Keratinocyte (primary cell): Measurements from ENCODE around the gene CC2D2B.

Source experiments
- CTCF ChIP-seq, 3 experiments: IDR thresholded peaks in 1 of 3; conservative IDR thresholded peaks in 1 of 3; optimal IDR thresholded peaks in 1 of 3; 2 replicates in 2 of 3; 3 replicates in 1 of 3; pipeline versions ENCODE3 to v1.5.1; 2011; ENCODE audit warnings: low read length in 3 of 3, mild to moderate bottlenecking in 3 of 3, moderate library complexity in 2 of 3, control low read depth in 1 of 3, inconsistent platforms in 1 of 3; ENCODE audit not compliant: insufficient read depth in 2 of 3; ENCODE audit errors: extremely low read depth in 1 of 3
- EZH2 ChIP-seq: IDR thresholded peaks from one replicate; pipeline ENCODE4 v1.6.1; 2012; ENCODE audit warnings: inconsistent platforms, mild to moderate bottlenecking, low read length, moderate library complexity

DNA sequence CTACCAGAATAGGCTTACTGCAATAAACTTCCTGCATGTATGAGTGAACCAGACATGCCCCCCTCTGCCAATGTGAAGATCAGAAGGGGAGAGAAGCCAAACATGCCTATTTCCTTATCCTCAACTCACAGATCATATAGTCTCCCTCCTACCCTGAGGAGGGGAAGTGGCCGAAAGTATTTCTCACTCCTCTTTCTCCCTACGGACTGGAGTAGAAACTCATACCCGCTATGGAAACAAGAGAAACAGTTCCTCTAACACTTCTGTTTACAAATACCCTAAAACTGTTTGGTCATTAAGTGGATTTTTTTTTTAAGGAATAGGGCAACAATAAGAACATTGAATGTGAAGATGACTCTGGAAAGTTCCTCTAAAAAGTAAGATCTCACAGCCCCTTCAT, 167.0 kb downstream of the CC2D2B start:
- no peak for TF ChIP-seq EZH2
- TF ChIP-seq CTCF (optimal IDR thresholded peaks at IDR 0.05 in 1 of 3, IDR thresholded peaks at IDR 0.05 in 1 of 3, conservative IDR thresholded peaks at IDR 0.05 in 1 of 3; ENCODE audit: extremely low read depth in 1 of 3, insufficient read depth in 2 of 3, low read length in 3 of 3): no peak
